HFF-Myc (cell line): ENCODE data around the gene MUC6.

Experiments
- DNase-seq: peaks from one replicate; pipeline ENCODE4 v3.0.0-alpha.2; 2011; ENCODE audit warnings: low read depth; ENCODE audit errors: extremely low read depth
- H3K4me3 ChIP-seq: replicated peaks from 2 replicates; pipeline ENCODE4 v1.5.1; 2011; ENCODE audit warnings: low read depth, mild to moderate bottlenecking, control low read depth, low read length
- CTCF ChIP-seq: IDR thresholded peaks from 2 replicates; pipeline ENCODE4 v1.5.1; 2012; ENCODE audit warnings: mild to moderate bottlenecking, low read depth, low read length, control low read depth; ENCODE audit errors: missing control alignments

The MUC6 gene

GRCh38 chr11:1030556-1030955 is 6.0 kb downstream of the MUC6 start:
- DNase-seq: no peak
- TF ChIP-seq CTCF: no peak
- no peak overlapping the region for H3K4me3 ChIP-seq

GRCh38 chr11:1030086-1030485 is 6.4 kb downstream of the MUC6 start:
- no peak overlapping the region for H3K4me3 ChIP-seq
- no peak for DNase-seq
- TF ChIP-seq CTCF: no peak

- DNase-seq: no peak
- no peak for TF ChIP-seq CTCF
- H3K4me3 ChIP-seq: no peak overlapping the region
Observed at GRCh38 chr11:1029654-1030053, 6.9 kb downstream of the MUC6 start.

DNA sequence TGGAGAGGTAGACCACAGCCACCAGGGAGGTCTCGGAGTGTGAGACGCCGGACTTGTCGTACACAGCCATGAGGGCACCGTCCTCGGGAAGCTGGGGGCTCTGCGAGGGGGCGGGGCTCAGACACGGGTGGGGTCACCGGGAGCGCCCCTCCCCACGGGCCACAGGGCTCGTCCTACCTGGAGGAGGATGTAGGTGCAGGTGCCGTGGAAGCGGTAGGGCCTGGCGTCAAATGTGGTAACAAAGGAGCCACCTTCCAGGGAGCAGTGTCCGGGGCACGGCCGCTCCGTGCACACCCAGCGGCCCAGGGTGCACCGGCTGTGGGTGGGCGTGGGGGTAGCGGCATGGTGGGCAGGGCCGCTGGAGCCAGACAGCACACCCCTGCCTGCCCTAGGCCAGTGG is 7.5 kb downstream of the MUC6 start:
- no peak for DNase-seq
- TF ChIP-seq CTCF: no peak
- H3K4me3 ChIP-seq: no peak overlapping the region

DNA sequence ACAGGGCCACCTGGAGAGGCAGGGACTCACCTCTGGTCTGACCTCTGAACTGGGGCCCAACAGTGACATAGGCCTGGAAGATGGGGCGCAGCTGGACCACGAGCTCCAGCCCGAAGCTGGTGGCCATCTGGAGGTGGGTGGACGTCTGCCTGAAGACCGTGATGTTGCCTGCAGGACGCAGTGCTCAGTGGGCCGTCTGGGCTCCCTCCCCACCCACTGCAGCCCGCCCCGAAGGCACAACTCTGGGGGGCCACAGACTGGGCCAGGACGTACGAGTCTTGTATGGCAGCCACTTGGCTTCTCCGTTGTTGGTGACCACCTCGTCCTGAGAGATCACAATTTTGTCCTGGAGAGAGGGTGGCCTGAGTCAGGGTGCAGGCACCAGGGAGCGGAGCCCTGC is 7.9 kb downstream of the MUC6 start:
- H3K4me3 ChIP-seq: no peak overlapping the region
- TF ChIP-seq CTCF: no peak
- DNase-seq: no peak

DNA sequence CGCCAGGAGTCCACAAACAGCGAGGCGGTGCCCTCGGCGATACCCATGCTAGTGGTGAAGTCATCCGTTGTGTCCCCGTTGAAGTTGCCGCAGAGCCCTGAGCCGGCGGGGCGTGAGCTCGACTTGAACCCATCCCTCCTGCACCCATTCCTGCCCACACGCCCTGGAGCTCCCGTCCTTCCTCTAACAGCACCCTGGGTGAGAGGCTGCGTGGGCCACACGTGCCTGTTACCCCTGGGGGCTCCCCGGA is 8.3 kb downstream of the MUC6 start:
- TF ChIP-seq CTCF: no peak
- no peak for DNase-seq
- no peak overlapping the region for H3K4me3 ChIP-seq

- no peak overlapping the region for H3K4me3 ChIP-seq
- DNase-seq: no peak
- TF ChIP-seq CTCF: no peak
Observed at GRCh38 chr11:1027483-1028290, 8.8 kb downstream of the MUC6 start.
